LNCaP clone FGC (cell line): Measurements from ENCODE around the gene ZNF511.

ENCODE experiments used
- DNase-seq: peaks from one replicate; pipeline ENCODE4 v3.0.0-alpha.2; 2011; ENCODE audit warnings: low read depth
- H3K4me3 ChIP-seq: 2 replicates; pipeline ENCODE4 v1.5.1; 2011; ENCODE audit warnings: mild to moderate bottlenecking, low read depth, low read length, control low read depth
- TF ChIP-seq, protein P1 (sequence below): IDR thresholded peaks from 2 replicates; pipeline ENCODE4 v1.5.1; 2012; ENCODE audit warnings: mild to moderate bottlenecking; ENCODE audit not compliant: control insufficient read depth, insufficient read depth; ENCODE audit errors: extremely low read depth

ZNF511 gene

DNA sequence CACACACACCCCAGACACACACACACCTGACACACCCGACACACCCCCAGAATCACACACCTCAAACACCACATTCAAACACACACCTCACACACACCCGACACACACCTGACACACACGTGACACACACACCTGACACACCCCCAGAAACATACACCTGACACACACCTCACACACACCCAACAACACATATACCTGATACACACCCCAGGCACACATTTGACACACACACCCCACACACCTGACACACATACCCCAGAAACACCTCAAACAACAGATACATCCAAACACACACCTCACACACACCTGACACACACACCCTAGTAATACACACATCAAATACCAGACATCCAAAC, 28.6 kb downstream of the ZNF511 start:
- DNase-seq = no peak
- TF ChIP-seq, protein P1, sequence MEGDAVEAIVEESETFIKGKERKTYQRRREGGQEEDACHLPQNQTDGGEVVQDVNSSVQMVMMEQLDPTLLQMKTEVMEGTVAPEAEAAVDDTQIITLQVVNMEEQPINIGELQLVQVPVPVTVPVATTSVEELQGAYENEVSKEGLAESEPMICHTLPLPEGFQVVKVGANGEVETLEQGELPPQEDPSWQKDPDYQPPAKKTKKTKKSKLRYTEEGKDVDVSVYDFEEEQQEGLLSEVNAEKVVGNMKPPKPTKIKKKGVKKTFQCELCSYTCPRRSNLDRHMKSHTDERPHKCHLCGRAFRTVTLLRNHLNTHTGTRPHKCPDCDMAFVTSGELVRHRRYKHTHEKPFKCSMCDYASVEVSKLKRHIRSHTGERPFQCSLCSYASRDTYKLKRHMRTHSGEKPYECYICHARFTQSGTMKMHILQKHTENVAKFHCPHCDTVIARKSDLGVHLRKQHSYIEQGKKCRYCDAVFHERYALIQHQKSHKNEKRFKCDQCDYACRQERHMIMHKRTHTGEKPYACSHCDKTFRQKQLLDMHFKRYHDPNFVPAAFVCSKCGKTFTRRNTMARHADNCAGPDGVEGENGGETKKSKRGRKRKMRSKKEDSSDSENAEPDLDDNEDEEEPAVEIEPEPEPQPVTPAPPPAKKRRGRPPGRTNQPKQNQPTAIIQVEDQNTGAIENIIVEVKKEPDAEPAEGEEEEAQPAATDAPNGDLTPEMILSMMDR = no peak
- H3K4me3 ChIP-seq = no peak overlapping the region

DNA sequence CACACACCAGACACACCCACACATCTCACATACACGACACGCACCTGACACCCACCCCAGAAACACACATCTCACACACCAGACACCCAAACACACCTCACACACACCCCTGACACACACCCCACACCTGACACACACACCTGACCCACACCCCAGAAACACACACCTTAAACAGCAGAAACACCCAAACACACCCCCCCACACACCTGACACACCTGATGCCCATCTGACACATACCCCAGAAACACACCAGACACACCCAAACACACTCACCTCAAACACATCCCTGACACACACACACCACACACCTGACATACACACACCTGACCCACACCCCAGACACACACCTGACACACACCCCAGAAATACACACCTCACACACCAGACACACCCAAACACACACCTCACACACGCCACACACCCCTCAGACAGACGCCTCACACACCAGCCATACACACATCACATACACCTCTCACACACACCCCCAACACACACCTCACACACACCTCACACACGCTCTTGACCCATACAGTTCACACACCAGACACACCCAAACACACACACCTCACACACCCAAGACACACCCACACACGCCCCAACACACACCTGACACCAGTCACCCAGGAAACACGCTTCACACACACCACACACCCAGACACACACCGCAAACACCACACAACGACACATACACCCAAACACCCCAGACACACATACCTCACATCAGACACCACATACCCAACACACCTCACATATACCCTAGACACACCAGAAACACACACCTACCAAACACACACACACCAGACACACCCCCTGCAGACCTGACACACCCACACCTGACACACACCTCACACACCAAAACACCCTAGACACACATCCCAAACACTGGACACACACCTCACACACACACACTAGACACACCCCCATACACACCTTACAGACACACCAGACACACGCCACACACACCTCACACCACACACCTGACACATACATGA, 29.7 kb downstream of the ZNF511 start:
- DNase-seq = no peak
- TF ChIP-seq, protein P1 = no peak

DNA sequence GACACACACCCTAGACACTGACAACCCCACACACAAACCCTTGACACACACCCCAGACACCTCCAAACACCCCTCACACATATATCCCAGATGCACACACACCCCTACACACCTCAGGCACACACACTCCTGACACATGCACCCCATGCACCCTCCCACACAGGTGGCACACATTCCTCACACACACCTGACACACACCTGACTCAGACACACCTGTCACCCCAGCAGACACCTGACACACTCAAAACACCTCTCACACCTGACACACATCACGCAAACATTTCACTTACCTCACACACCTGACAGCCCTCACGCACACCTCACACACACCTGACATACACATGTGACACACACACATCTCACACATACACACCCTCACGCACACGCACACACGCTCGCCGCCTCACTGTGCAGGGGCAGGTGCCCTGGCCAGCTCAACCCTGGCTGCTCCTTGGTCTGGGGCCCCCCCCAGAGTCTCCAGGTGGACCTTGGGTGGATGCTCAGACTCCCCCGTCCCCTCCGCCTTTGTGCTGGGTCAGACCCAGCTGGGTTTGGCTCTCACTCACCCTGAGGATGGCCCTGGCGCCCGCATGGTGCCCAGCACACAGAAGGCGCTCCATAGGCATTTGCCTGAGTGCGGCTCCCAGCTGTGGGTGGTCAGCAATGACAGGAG, 31.1 kb downstream of the ZNF511 start:
- no peak overlapping the region for H3K4me3 ChIP-seq
- DNase-seq = no peak
- TF ChIP-seq, protein P1 = no peak

More for the DNA sequence above, 29.7 kb downstream of the ZNF511 start:
- no peak overlapping the region for H3K4me3 ChIP-seq

DNA sequence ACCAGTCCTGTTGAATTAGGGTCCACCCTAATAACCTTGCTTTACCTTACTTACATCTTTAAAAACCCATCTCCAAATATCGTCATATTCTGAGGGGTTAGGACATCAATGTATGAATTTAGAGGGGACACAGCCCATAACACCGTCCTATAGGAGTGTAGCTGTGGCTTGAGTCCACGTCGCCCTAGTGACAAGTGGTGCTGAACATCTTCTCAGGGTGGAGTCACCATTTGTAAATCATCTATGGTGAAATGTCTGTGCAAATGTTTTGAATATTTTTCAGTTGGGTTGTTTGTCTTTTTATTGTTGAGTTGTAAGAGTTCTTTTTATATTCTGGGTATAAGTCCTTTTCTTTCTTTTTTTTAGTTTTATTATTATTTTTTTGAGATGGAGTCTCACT, 33.3 kb downstream of the ZNF511 start:
- H3K4me3 ChIP-seq = no peak overlapping the region
- no peak for DNase-seq
- TF ChIP-seq, protein P1 = no peak

DNA sequence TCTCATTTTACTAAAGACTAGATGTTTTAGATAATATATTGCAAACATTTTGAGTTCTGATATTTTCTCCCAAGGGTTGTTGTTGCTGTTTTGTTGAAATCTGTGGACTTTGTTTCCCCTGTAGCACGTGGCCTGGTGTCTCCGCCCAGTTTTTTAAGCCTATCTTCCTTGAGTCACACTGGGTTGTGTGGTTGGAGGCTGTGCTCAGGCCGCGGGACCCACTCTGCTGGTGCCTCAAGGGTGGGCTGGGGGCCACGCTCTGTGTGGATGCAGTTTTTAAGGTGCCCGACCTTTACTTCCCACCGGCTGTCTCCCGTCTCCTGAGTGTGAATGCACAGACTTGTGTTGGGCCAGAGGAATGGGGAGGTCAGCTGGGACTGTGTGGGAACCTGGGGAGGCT, 34.2 kb downstream of the ZNF511 start:
- TF ChIP-seq, protein P1 = no peak
- DNase-seq = no peak
- no peak overlapping the region for H3K4me3 ChIP-seq

DNA sequence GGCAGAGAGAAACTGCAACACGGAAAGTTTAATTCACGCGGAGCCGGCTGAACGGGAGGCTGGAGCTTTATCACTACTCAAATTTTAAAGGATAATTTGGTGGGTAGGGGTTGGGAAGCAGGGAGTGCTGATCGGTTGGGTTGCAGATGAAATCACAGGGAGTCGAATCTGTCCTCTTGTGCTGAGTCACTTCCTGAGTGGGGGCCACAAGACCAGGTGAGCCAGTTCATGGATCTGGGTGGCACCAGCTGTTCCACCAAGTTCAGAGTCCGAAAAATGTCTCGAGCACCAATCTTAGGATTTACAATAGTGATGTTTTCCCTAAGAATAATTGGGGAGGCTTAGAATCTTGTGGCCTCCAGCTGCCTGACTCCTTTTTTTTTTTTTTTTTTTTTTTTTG, 34.8 kb downstream of the ZNF511 start:
- TF ChIP-seq, protein P1 = no peak
- no peak for DNase-seq
- H3K4me3 ChIP-seq = no peak overlapping the region
